ENCODE data around the gene GFI1.

DNA sequence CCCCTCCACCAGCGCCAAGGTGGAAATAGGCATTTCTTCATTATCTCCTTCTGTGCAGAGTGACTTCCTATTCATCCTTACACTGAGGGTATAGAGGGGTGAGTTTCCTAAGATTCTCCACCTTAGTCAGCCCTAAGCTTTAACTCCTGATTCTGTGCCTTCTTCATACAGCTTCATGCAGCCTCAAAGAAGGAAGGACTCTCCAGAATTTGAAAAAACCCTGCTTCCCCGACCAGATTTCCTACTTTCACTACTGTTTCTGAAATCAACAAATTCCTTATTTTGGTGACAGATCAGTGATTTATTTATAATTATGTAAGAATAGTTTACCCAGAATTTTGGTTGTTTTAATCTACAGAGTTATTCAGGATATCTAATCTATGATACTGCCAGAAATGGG lies 28.6 kb downstream of the GFI1 start:
- TF ChIP-seq, protein P1, sequence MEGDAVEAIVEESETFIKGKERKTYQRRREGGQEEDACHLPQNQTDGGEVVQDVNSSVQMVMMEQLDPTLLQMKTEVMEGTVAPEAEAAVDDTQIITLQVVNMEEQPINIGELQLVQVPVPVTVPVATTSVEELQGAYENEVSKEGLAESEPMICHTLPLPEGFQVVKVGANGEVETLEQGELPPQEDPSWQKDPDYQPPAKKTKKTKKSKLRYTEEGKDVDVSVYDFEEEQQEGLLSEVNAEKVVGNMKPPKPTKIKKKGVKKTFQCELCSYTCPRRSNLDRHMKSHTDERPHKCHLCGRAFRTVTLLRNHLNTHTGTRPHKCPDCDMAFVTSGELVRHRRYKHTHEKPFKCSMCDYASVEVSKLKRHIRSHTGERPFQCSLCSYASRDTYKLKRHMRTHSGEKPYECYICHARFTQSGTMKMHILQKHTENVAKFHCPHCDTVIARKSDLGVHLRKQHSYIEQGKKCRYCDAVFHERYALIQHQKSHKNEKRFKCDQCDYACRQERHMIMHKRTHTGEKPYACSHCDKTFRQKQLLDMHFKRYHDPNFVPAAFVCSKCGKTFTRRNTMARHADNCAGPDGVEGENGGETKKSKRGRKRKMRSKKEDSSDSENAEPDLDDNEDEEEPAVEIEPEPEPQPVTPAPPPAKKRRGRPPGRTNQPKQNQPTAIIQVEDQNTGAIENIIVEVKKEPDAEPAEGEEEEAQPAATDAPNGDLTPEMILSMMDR (IDR thresholded peaks at IDR 0.05), result no peak
- TF ChIP-seq, protein P2, sequence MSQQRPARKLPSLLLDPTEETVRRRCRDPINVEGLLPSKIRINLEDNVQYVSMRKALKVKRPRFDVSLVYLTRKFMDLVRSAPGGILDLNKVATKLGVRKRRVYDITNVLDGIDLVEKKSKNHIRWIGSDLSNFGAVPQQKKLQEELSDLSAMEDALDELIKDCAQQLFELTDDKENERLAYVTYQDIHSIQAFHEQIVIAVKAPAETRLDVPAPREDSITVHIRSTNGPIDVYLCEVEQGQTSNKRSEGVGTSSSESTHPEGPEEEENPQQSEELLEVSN (IDR thresholded peaks at IDR 0.05; ENCODE audit: borderline replicate concordance, low read depth), result no peak
- TF ChIP-seq, protein P3, sequence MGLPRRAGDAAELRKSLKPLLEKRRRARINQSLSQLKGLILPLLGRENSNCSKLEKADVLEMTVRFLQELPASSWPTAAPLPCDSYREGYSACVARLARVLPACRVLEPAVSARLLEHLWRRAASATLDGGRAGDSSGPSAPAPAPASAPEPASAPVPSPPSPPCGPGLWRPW (IDR thresholded peaks at IDR 0.05), result no peak
- no peak for TF ChIP-seq RNF2 (IDR thresholded peaks at IDR 0.05; ENCODE audit: borderline replicate concordance, low read depth)
- TF ChIP-seq ESRRA (IDR thresholded peaks at IDR 0.05; ENCODE audit: borderline replicate concordance, low read length), result no peak
- no peak for TF ChIP-seq SMC3 (IDR thresholded peaks at IDR 0.05)
- TF ChIP-seq EP300 (IDR thresholded peaks at IDR 0.05), result no peak
- TF ChIP-seq POLR2A (IDR thresholded peaks at IDR 0.05; ENCODE audit: low read length), result no peak
- no peak for TF ChIP-seq KDM5A (IDR thresholded peaks at IDR 0.05)
- no peak for TF ChIP-seq RCOR1 (IDR thresholded peaks at IDR 0.05; ENCODE audit: low read depth, low read length)
- no peak for TF ChIP-seq TP53 (CRISPR knock-in tag; IDR thresholded peaks at IDR 0.05)

Data from A549 (cell line).